Neural progenitor cell (in vitro differentiated cells): ENCODE results near the gene CREB3L4. TPM values are rescaled to one million over a fixed set of nuclear protein-coding genes. Genes with fewer than 3 reads are reported as not detected.

Experiments used
- DNase-seq: peaks from one replicate; pipeline ENCODE4 v3.0.0-alpha.2; 2016; ENCODE audit warnings: low spot score
- H2AFZ ChIP-seq: fragments of 200-600 bp; sonication (generic); replicated peaks from 2 replicates; pipeline ENCODE4 v1.6.1; 2016; ENCODE audit warnings: antibody characterized with exemption
- H3F3A ChIP-seq: fragments of 200-600 bp; sonication (generic); 2 replicates; pipeline ENCODE4 v1.6.1; 2016; ENCODE audit warnings: antibody characterized with exemption, low read depth
- H3K27ac ChIP-seq: fragments of 200-600 bp; sonication (generic); 2 replicates; pipeline ENCODE4 v1.5.1; 2016; ENCODE audit warnings: mild to moderate bottlenecking
- H3K27me3 ChIP-seq: fragments of 200-600 bp; sonication (generic); 2 replicates; pipeline ENCODE4 v1.6.1; 2016; ENCODE audit warnings: mild to moderate bottlenecking, moderate library complexity
- H3K36me3 ChIP-seq: fragments of 200-600 bp; sonication (generic); 2 replicates; pipeline ENCODE4 v1.5.1; 2016
- H3K4me1 ChIP-seq: fragments of 200-600 bp; sonication (generic); 2 replicates; pipeline ENCODE4 v1.6.1; 2016; ENCODE audit warnings: mixed run types
- H3K4me2 ChIP-seq: fragments of 200-600 bp; sonication (generic); 2 replicates; pipeline ENCODE4 v1.6.1; 2016
- H3K4me3 ChIP-seq: fragments of 200-600 bp; sonication (generic); 2 replicates; pipeline ENCODE4 v1.5.1; 2016
- H3K79me2 ChIP-seq: fragments of 200-600 bp; sonication (generic); 2 replicates; pipeline ENCODE4 v1.6.1; 2016; ENCODE audit warnings: low read depth
- H3K9ac ChIP-seq: fragments of 200-600 bp; sonication (generic); 2 replicates; pipeline ENCODE4 v1.6.1; 2016
- H3K9me3 ChIP-seq: fragments of 200-600 bp; sonication (generic); 2 replicates; pipeline ENCODE4 v1.5.1; 2016; ENCODE audit warnings: low read depth
- H4K20me1 ChIP-seq: fragments of 200-600 bp; sonication (generic); 2 replicates; pipeline ENCODE4 v1.6.1; 2016; ENCODE audit warnings: low read depth
- H3K27ac Mint-ChIP-seq: 3 replicates; pipeline ENCODE4 v1.8.0; 2021; ENCODE audit warnings: mixed read lengths
- H3K27me3 Mint-ChIP-seq: 2 replicates; pipeline ENCODE4 v1.8.0; 2022; ENCODE audit warnings: low read depth, mild to moderate bottlenecking, inconsistent platforms, moderate library complexity, mixed read lengths; ENCODE audit not compliant: insufficient read depth
- H3K36me3 Mint-ChIP-seq: 3 replicates; pipeline ENCODE4 v1.8.0; 2021; ENCODE audit warnings: mixed read lengths
- H3K4me1 Mint-ChIP-seq: 3 replicates; pipeline ENCODE4 v1.8.0; 2021; ENCODE audit warnings: mixed read lengths
- H3K4me3 Mint-ChIP-seq: 3 replicates; pipeline ENCODE4 v1.8.0; 2021; ENCODE audit warnings: mild to moderate bottlenecking, moderate library complexity, mixed read lengths
- H3K9me3 Mint-ChIP-seq: 3 replicates; pipeline ENCODE4 v1.8.0; 2020; ENCODE audit warnings: mixed read lengths
- EZH2 ChIP-seq: fragments of 200-600 bp; sonication (generic); IDR thresholded peaks from 2 replicates; pipeline ENCODE4 v1.6.1; 2017; ENCODE audit warnings: antibody characterized with exemption, mild to moderate bottlenecking, moderate library complexity
- EZH2phosphoT487 ChIP-seq: fragments of 200-600 bp; sonication (generic); IDR thresholded peaks from 2 replicates; pipeline ENCODE4 v1.6.1; 2017; ENCODE audit warnings: antibody characterized with exemption
- total RNA-seq: library from RNA; depleted of rRNA; stranded (reverse); fragments of >200 nt; gene quantifications from 2 replicates; pipeline ENCODE4 v1.2.3, GENCODE V29; 2015; ENCODE audit warnings: low replicate concordance
- TF ChIP-seq, protein P1 (sequence below): fragments of 200-600 bp; sonication (generic); IDR thresholded peaks from 2 replicates; pipeline ENCODE4 v1.5.1; 2017; ENCODE audit warnings: antibody characterized with exemption, mild to moderate bottlenecking

The CREB3L4 gene
- total RNA-seq, 1 donor from 2014 or later, result 33.8 TPM

DNA sequence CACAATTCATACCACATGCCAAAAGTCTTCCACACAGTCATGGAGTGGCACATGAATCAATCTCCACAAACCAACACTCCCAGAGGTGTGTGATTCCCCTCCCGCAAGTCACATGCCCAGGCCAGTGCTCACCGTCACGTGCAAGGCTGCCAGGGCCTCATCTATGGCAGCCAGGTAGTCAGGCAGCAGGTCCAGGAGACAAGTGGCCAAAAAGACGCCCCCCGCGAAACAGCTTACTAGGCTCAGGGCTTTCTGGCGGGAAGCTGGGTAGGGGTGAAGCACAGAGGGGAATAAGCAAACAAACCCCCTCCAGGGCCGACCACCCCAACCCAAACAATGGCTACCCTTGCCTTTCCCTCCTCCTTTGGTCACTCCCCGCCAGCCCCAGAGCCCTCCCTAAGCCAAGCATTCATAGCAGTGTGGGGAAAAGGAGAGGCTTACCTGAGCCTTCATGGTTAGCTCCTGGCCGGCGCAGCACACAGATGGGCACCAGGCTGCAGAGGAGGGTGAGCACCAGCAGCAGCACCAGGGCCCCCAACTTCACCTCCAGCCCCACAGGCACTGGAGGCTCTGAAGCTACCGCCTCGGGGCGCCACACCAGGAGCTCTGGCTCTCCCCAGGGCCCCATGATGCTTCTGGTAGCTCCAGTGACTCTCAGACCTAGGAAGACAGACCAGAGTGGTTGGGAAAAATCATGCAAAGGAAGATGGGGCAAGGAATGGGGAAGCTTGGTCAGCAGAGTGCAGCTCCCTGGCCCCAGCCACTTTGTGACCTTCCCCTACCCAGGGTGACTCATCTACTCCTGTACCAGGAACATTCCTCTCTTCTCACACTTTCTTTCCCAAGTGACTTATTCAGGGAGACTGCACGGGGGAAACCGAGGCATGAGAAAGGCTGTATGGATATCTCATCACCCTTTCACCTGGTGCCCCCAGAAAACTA is 5.3 kb upstream of the CREB3L4 start:
- H3K4me3 Mint-ChIP-seq, result peak overlapping the region; percentile 88
- peak overlapping the region; percentile 97 for H3K27ac Mint-ChIP-seq
- no peaks in the 10 kb centered on the region for H3K9me3 Mint-ChIP-seq
- H3K27me3 ChIP-seq, result no peaks in the 10 kb centered on the region
- peaks cover 60% of the 10 kb centered on the region for H3F3A ChIP-seq
- H3K4me1 ChIP-seq, result peaks cover 29% of the 10 kb centered on the region
- H3K4me1 Mint-ChIP-seq, result peaks cover 59% of the 10 kb centered on the region
- peak overlapping the region; percentile 91 for H3K4me2 ChIP-seq
- no peak for DNase-seq
- H3K27me3 Mint-ChIP-seq, result peaks cover 9% of the 10 kb centered on the region
- H3K9me3 ChIP-seq, result no peaks in the 10 kb centered on the region
- H3K79me2 ChIP-seq, result peaks cover 69% of the 10 kb centered on the region
- H4K20me1 ChIP-seq, result peaks cover 13% of the 10 kb centered on the region
- TF ChIP-seq, protein P1, sequence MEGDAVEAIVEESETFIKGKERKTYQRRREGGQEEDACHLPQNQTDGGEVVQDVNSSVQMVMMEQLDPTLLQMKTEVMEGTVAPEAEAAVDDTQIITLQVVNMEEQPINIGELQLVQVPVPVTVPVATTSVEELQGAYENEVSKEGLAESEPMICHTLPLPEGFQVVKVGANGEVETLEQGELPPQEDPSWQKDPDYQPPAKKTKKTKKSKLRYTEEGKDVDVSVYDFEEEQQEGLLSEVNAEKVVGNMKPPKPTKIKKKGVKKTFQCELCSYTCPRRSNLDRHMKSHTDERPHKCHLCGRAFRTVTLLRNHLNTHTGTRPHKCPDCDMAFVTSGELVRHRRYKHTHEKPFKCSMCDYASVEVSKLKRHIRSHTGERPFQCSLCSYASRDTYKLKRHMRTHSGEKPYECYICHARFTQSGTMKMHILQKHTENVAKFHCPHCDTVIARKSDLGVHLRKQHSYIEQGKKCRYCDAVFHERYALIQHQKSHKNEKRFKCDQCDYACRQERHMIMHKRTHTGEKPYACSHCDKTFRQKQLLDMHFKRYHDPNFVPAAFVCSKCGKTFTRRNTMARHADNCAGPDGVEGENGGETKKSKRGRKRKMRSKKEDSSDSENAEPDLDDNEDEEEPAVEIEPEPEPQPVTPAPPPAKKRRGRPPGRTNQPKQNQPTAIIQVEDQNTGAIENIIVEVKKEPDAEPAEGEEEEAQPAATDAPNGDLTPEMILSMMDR, result no peak
- no peak for TF ChIP-seq EZH2phosphoT487
- no peak for TF ChIP-seq EZH2
- H3K36me3 Mint-ChIP-seq, result peaks cover 19% of the 10 kb centered on the region
- peak overlapping the region; percentile 63 for H3K4me3 ChIP-seq
- H3K36me3 ChIP-seq, result no peaks in the 10 kb centered on the region
- H2AFZ ChIP-seq, result no peak overlapping the region
- H3K27ac ChIP-seq, result no peak overlapping the region
- peak overlapping the region; percentile 71 for H3K9ac ChIP-seq

DNA sequence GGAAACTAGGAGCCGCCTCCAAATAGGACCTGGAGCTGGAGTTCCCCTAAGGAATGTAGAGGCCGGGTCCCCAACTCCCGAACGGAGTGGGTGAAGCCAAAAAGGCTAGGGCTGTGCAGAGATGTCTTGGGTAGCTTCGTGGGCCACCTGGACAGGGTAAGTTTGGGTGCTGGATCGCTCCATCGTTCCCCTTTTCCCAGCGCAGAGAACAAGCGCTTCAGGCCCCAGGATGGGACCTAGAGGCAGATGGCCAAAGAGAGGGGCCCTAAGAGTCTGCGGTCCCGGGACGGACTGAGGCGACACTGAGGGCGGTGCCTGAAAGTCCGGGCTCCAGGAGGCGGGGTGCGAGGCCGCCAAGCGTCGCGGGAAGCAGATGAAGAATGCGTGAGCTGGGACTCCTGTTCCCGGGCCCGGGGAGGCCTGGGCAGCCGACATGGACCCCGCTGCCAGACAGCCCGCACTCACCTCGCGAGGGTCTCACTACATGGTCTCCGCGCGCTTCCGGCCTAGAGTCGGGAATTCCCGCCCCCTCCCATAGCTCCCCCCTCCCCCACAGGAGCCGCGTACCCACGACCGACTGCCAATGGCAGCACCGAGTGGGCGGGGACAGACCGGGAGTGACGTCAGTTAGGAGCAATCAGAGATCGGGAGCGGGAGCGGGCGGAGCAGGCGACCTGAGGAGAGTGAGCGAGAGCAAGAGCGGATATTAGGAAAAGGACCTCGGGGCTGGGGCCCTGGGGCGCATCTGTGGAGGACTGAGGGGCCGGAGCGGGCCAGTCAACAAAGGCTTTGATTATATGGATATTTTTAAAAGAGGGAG is 4.5 kb upstream of the CREB3L4 start, which contains the start of gene SLC39A1:
Gene SLC39A1, minus strand, starts transcription at position 508 of the 820 bp plus-strand sequence. CDS start 822 bp downstream, outside the sequence.
- H3K4me2 ChIP-seq, result peak within 1 kb of the TSS; percentile 91
- peak within 1 kb of the TSS; percentile 71 for H3K9ac ChIP-seq
- H3K36me3 ChIP-seq, result no peaks in the 10 kb centered on the region
- no peaks in the 10 kb centered on the region for H3K27me3 ChIP-seq
- peak within 1 kb of the TSS; percentile 88 for H3K4me3 Mint-ChIP-seq
- peak within 1 kb of the TSS; percentile 19 for H2AFZ ChIP-seq
- peaks cover 19% of the 10 kb centered on the region for H3K36me3 Mint-ChIP-seq
- peak within 1 kb of the TSS; percentile 97 for H3K27ac Mint-ChIP-seq
- H3K9me3 Mint-ChIP-seq, result no peaks in the 10 kb centered on the region
- DNase-seq, result peak; percentile 99
- H3K4me1 Mint-ChIP-seq, result peaks cover 63% of the 10 kb centered on the region
- H3K79me2 ChIP-seq, result peaks cover 61% of the 10 kb centered on the region
- peaks cover 58% of the 10 kb centered on the region for H3F3A ChIP-seq
- peaks cover 27% of the 10 kb centered on the region for H3K4me1 ChIP-seq
- peak within 1 kb of the TSS; percentile 94 for H3K27ac ChIP-seq
- H4K20me1 ChIP-seq, result peaks cover 7% of the 10 kb centered on the region
- H3K9me3 ChIP-seq, result no peaks in the 10 kb centered on the region
- peaks cover 7% of the 10 kb centered on the region for H3K27me3 Mint-ChIP-seq
- H3K4me3 ChIP-seq, result peak within 1 kb of the TSS; percentile 63
- TF ChIP-seq EZH2phosphoT487 (no peak), EZH2 (no peak)
- TF ChIP-seq, protein P1, result no peak

DNA sequence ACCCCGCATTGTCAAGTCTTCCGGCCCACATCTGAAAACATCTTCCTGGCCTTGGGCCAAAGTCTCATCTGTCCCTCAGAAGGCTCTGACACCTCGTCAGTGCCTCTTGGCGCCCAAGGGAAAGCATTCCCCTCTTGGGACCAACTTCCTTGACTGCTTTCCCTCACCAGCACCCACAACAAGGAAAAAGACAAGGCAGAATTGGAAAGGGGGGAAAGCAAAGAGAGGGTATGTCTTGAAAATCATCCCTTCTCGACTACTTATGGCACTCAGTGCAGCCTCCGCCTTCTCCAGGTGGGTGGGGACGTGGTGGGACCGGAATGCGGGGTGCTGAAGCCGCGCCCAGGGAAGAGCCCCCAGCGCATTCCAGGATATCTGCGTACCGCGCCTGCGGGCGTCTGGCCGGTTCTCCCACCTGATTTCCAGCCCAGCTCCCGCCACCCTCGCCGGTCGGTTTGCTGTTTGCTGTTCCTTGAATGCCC is 3.8 kb upstream of the CREB3L4 start:
- H3K4me1 ChIP-seq, result peaks cover 33% of the 10 kb centered on the region
- peaks cover 7% of the 10 kb centered on the region for H4K20me1 ChIP-seq
- H3K36me3 Mint-ChIP-seq, result peaks cover 19% of the 10 kb centered on the region
- no peaks in the 10 kb centered on the region for H3K27me3 ChIP-seq
- H2AFZ ChIP-seq, result peak overlapping the region; percentile 19
- H3K9me3 ChIP-seq, result no peaks in the 10 kb centered on the region
- H3K4me3 ChIP-seq, result peak overlapping the region; percentile 63
- peaks cover 55% of the 10 kb centered on the region for H3F3A ChIP-seq
- peaks cover 67% of the 10 kb centered on the region for H3K79me2 ChIP-seq
- no peak for TF ChIP-seq EZH2
- TF ChIP-seq, protein P1, result no peak
- no peak for TF ChIP-seq EZH2phosphoT487
- H3K36me3 ChIP-seq, result no peaks in the 10 kb centered on the region
- peak overlapping the region; percentile 94 for H3K27ac ChIP-seq
- peak overlapping the region; percentile 97 for H3K27ac Mint-ChIP-seq
- H3K4me1 Mint-ChIP-seq, result peaks cover 66% of the 10 kb centered on the region
- no peaks in the 10 kb centered on the region for H3K9me3 Mint-ChIP-seq
- peak overlapping the region; percentile 91 for H3K4me2 ChIP-seq
- DNase-seq, result peak; percentile 85
- peaks cover 7% of the 10 kb centered on the region for H3K27me3 Mint-ChIP-seq
- peak overlapping the region; percentile 17 for H3K9ac ChIP-seq
- H3K4me3 Mint-ChIP-seq, result peak overlapping the region; percentile 88
